ENCODE measurements around the gene GRIN1.

GRCh38 chr9:137147091-137147792, 8.3 kb downstream of the GRIN1 start:
- TF ChIP-seq POLR2A (IDR thresholded peaks at IDR 0.05; ENCODE audit: low read length) (no peak), GATA1 (IDR thresholded peaks at IDR 0.05; ENCODE audit: low read depth, low read length) (no peak)
